Peyer's patch (tissue), 4 donors: ENCODE measurements around the gene ERC2. TPM values are rescaled to one million over a fixed set of nuclear protein-coding genes. Genes with fewer than 3 reads are reported as not detected.

Experiments used
- DNase-seq, 3 donors: peaks; one replicate each; pipeline ENCODE4 v3.0.0-alpha.2; 2017 to 2019
- H3K27ac ChIP-seq, 4 donors: fragments of 200-600 bp; sonication (generic); one replicate each; pipeline ENCODE4 v1.5.1; 2016 to 2019
- H3K27me3 ChIP-seq, 2 donors: fragments of 200-600 bp; sonication (generic); one replicate each; pipeline ENCODE4 v1.5.1; 2019
- H3K36me3 ChIP-seq, 3 donors: fragments of 200-600 bp; sonication (generic); one replicate each; pipeline ENCODE4 v1.5.1; 2016 to 2019
- H3K4me1 ChIP-seq, 4 donors: fragments of 200-600 bp; sonication (generic); one replicate each; pipeline ENCODE4 v1.5.1; 2016 to 2019
- H3K4me3 ChIP-seq, 4 donors: fragments of 200-600 bp; sonication (generic); 1 replicate in 3 of 4; 2 replicates in 1 of 4; pipeline ENCODE4 v1.5.1; 2016 to 2019; ENCODE audit warnings: mild to moderate bottlenecking in 1 of 4
- H3K9me3 ChIP-seq, 4 donors: fragments of 200-600 bp; sonication (generic); one replicate each; pipeline ENCODE4 v1.5.1; 2016 to 2019; ENCODE audit warnings: mild to moderate bottlenecking in 1 of 4
- POLR2A ChIP-seq, 2 donors: fragments of 450-650 bp; IDR thresholded peaks; one replicate each; pipeline ENCODE4 v1.5.1; 2017; ENCODE audit warnings: antibody characterized with exemption in 2 of 2, mild to moderate bottlenecking in 2 of 2, moderate library complexity in 2 of 2
- total RNA-seq, 4 donors: library from RNA; depleted of rRNA; stranded (reverse); fragments of >200 nt; gene quantifications; one replicate each; pipeline ENCODE4 v1.1.0, GENCODE V29; 2016
- TF ChIP-seq, protein P1 (sequence below), 6 experiments: fragments of 450-650 bp in 4 of 6; fragments of 200-600 bp in 2 of 6; sonication (generic) in 1 of 6; IDR thresholded peaks; one replicate each; pipeline ENCODE4 v1.5.1; 2017 to 2019; ENCODE audit warnings: antibody characterized with exemption in 6 of 6, mild to moderate bottlenecking in 3 of 6, moderate library complexity in 1 of 6

The ERC2 gene
- total RNA-seq, 4 donors from 2014 or later, result 0.18 to 0.83 TPM; not detected in 2

DNA sequence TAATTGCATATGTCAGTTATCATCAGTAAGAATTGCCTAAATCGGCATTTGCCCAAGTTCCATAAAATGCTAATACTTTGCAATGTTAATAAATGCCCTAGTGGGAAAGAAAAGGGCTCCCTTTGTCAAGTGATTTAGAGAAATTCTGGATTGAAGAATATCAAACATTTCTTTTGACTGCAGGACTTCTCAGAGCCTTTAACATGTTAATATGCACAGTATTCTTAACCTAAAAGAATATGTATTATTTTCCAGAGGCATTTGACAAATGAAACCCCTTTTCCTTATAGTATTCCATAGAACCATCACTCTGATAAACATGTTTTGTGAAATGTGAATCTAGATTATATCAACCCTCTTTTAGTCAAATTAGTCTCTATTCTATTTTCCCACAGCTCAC, 529.0 kb downstream of the ERC2 start:
- Histone ChIP-seq H3K27ac (no peak overlapping the region), H3K4me3 (no peak overlapping the region), H3K36me3 (no peaks in the 10 kb centered on the region), H3K27me3 (no peaks in the 10 kb centered on the region), H3K4me1 (no peaks in the 10 kb centered on the region), H3K9me3 (no peaks in the 10 kb centered on the region)
- TF ChIP-seq, protein P1, sequence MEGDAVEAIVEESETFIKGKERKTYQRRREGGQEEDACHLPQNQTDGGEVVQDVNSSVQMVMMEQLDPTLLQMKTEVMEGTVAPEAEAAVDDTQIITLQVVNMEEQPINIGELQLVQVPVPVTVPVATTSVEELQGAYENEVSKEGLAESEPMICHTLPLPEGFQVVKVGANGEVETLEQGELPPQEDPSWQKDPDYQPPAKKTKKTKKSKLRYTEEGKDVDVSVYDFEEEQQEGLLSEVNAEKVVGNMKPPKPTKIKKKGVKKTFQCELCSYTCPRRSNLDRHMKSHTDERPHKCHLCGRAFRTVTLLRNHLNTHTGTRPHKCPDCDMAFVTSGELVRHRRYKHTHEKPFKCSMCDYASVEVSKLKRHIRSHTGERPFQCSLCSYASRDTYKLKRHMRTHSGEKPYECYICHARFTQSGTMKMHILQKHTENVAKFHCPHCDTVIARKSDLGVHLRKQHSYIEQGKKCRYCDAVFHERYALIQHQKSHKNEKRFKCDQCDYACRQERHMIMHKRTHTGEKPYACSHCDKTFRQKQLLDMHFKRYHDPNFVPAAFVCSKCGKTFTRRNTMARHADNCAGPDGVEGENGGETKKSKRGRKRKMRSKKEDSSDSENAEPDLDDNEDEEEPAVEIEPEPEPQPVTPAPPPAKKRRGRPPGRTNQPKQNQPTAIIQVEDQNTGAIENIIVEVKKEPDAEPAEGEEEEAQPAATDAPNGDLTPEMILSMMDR (IDR thresholded peaks at IDR 0.05), result no peak
- no peak for TF ChIP-seq POLR2A (IDR thresholded peaks at IDR 0.05)
- DNase-seq, result no peak

- TF ChIP-seq, protein P1 (IDR thresholded peaks at IDR 0.05), result no peak
- no peak for TF ChIP-seq POLR2A (IDR thresholded peaks at IDR 0.05)
- no peaks in the 10 kb centered on the region for H3K4me1 ChIP-seq
- DNase-seq, result no peak
Measured at GRCh38 chr3:55937301-55937700, 531.0 kb downstream of the ERC2 start.

GRCh38 chr3:55936549-55937052, 531.7 kb downstream of the ERC2 start:
- TF ChIP-seq POLR2A (IDR thresholded peaks at IDR 0.05), result no peak
- TF ChIP-seq, protein P1 (IDR thresholded peaks at IDR 0.05), result no peak
- Histone ChIP-seq H3K27ac (no peak overlapping the region), H3K4me3 (no peak overlapping the region), H3K4me1 (no peaks in the 10 kb centered on the region), H3K36me3 (no peaks in the 10 kb centered on the region), H3K27me3 (no peaks in the 10 kb centered on the region), H3K9me3 (no peaks in the 10 kb centered on the region)
- DNase-seq, result no peak

More at GRCh38 chr3:55937301-55937700, 531.0 kb downstream of the ERC2 start:
- no peaks in the 10 kb centered on the region for H3K9me3 ChIP-seq
- no peak overlapping the region for H3K27ac ChIP-seq
- H3K4me3 ChIP-seq, result no peak overlapping the region
- no peaks in the 10 kb centered on the region for H3K36me3 ChIP-seq
- no peaks in the 10 kb centered on the region for H3K27me3 ChIP-seq

GRCh38 chr3:55935241-55935640, 533.0 kb downstream of the ERC2 start:
- H3K9me3 ChIP-seq, result no peaks in the 10 kb centered on the region
- H3K27ac ChIP-seq, result no peak overlapping the region
- no peak for DNase-seq
- TF ChIP-seq, protein P1 (IDR thresholded peaks at IDR 0.05), result no peak
- no peak for TF ChIP-seq POLR2A (IDR thresholded peaks at IDR 0.05)
- no peaks in the 10 kb centered on the region for H3K4me1 ChIP-seq
- H3K27me3 ChIP-seq, result no peaks in the 10 kb centered on the region
- H3K4me3 ChIP-seq, result no peak overlapping the region
- no peaks in the 10 kb centered on the region for H3K36me3 ChIP-seq

DNA sequence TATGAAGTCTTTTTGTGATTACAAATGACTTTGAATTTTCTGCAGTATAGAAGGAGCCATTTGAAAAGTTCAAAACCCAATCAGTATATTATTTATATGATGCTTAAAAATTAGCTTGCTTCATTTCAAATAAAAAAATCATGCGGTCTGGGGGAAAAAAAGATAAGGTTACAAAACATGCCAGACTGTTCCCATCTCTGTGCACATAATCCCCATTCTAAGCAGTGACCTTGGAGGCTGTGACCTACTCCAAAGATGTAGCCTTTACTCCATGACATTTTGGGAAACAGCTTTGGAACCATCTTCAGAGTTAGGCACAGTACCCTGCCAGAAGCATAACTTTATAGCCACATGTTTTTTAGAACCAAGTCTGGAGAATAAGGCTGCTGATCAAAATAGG, 533.5 kb downstream of the ERC2 start:
- H3K4me3 ChIP-seq, result no peak overlapping the region
- DNase-seq, result no peak
- TF ChIP-seq, protein P1 (IDR thresholded peaks at IDR 0.05), result no peak
- TF ChIP-seq POLR2A (IDR thresholded peaks at IDR 0.05), result no peak
- no peaks in the 10 kb centered on the region for H3K27me3 ChIP-seq
- no peaks in the 10 kb centered on the region for H3K4me1 ChIP-seq
- H3K36me3 ChIP-seq, result no peaks in the 10 kb centered on the region
- H3K9me3 ChIP-seq, result no peaks in the 10 kb centered on the region
- no peak overlapping the region for H3K27ac ChIP-seq
